IPS DF 6.9 (cell line): ENCODE results near the gene SRRM2.
"Not testable (repeated sequence)": the region's sequence is repeated elsewhere in the genome, so short reads cannot be mapped to it uniquely, and the experiment has no call there.

Source experiments
- DNase-seq: peaks from one replicate; pipeline ENCODE4 v3.0.0-alpha.2; 2013; ENCODE audit warnings: low read depth, low spot score
- H3K27ac ChIP-seq: one replicate; pipeline ENCODE4 v1.5.1; 2013; ENCODE audit warnings: low read length, control low read depth
- H3K27me3 ChIP-seq: 2 replicates; pipeline ENCODE4 v1.6.1; 2013; ENCODE audit warnings: mild to moderate bottlenecking, low read length; ENCODE audit not compliant: control insufficient read depth, insufficient read depth
- H3K36me3 ChIP-seq: 2 replicates; pipeline ENCODE4 v1.6.1; 2013; ENCODE audit warnings: low read length; ENCODE audit not compliant: control insufficient read depth, insufficient read depth
- H3K4me1 ChIP-seq: 2 replicates; pipeline ENCODE4 v1.6.1; 2013; ENCODE audit warnings: low read length; ENCODE audit not compliant: control insufficient read depth, insufficient read depth
- H3K4me3 ChIP-seq: 2 replicates; pipeline ENCODE4 v1.5.1; 2013; ENCODE audit warnings: mild to moderate bottlenecking, low read length
- H3K9me3 ChIP-seq: 2 replicates; pipeline ENCODE4 v1.6.1; 2013; ENCODE audit warnings: low read length, inconsistent platforms; ENCODE audit not compliant: control insufficient read depth, insufficient read depth
- WGBS: extraction: QIAGEN DNeasy Blood & Tissue Kit; methylation state at CpG from one replicate; pipeline ENCODE4 v1.1.7; 2013; ENCODE audit warnings: mixed read lengths, missing lambda C conversion rate; ENCODE audit not compliant: insufficient read length, insufficient coverage; 5-methylcytosine and 5-hydroxymethylcytosine counted together

Gene SRRM2

GRCh38 chr16:2715519-2715918 is 36.9 kb upstream of the SRRM2 start:
- Histone ChIP-seq H3K9me3 (no peaks in the 10 kb centered on the region), H3K4me1 (peaks cover 3% of the 10 kb centered on the region; the same call in 1 of the 2 replicates), H3K36me3 (no peaks in the 10 kb centered on the region), H3K27ac (no peak overlapping the region), H3K27me3 (no peaks in the 10 kb centered on the region), H3K4me3 (peak overlapping the region; percentile 11; the same call in 1 of the 2 replicates)
- WGBS, result no CpG with 5 or more reads among the region's 33 CpGs
- no peak for DNase-seq

DNA sequence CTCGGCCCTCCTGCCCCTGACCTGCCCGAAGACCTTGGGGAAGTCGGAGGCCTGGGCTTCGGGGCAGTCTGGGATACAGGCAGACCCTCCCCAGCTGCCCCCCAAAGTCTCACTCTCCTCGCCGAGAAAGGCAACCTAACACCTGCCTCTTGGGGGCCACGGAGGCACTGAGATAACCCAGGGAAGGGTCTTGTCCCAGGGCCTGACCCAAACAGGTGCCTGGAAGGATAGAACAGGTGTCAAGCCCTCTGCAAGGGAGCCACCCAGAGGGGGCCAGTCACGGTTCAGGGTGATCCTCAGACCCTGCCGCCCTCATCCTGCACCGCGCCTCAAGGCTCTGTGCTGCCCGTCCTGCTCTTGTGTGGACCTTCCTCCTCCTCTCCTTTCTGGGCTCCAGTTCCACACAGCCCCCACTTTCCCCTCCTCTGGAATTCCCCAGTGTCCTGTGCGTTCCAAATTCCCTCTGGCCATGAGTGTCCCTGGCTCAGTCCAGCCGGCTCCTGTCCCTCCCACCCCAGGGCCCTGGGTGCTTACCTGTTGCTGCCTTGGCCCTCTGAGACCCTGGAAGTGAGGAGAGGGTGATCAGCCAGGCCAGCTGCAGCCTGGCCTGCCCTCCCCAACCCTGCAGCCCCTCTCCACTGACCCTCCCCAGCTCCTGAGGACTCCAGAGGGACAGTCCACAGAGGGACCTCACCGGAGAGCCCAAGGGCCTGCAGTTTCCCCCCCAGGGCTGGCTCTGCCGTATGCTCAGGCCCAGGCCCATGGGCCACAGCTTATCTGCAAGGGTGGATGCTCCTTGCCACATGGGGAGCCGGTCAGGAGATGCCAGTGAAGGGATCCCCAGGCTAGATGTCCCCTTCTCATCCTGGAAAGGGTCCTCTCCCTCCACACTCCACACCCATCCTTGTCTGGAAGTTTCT is 36.2 kb upstream of the SRRM2 start:
- Histone ChIP-seq H3K36me3 (no peaks in the 10 kb centered on the region), H3K27ac (no peak overlapping the region), H3K9me3 (no peaks in the 10 kb centered on the region), H3K4me3 (no peak overlapping the region; the same call in 1 of the 2 replicates), H3K4me1 (peaks cover 3% of the 10 kb centered on the region; the same call in 1 of the 2 replicates), H3K27me3 (no peaks in the 10 kb centered on the region)
- no CpG with 5 or more reads among the region's 17 CpGs for WGBS
- no peak for DNase-seq

DNA sequence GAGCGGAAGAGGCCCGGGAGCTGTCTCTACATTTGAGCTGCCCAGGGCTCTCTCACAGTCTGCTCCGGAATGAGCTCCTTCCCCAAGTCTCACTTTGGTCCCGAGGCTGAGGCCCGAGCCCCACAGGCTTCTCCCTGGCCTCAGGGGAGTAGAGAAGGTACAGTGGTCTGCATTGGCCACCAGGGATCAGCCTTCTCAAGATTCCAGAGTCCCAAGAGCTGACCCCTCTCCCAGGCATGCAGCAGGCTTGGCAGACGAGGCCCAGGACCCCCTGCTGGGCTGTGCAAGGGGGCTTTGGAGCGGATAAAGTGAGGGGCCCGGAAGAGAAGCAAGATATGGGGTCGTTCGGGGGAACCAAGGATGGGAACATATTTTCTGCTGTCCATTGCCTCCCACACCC is 35.5 kb upstream of the SRRM2 start:
- peaks cover 3% of the 10 kb centered on the region; the same call in 1 of the 2 replicates for H3K4me1 ChIP-seq
- no CpG with 5 or more reads among the region's 10 CpGs for WGBS
- no peaks in the 10 kb centered on the region for H3K9me3 ChIP-seq

GRCh38 chr16:2717383-2718263 is 34.8 kb upstream of the SRRM2 start:
- H3K36me3 ChIP-seq, result no peaks in the 10 kb centered on the region
- no peak overlapping the region for H3K27ac ChIP-seq
- no peak overlapping the region for H3K4me3 ChIP-seq
- no CpG with 5 or more reads among the region's 21 CpGs for WGBS
- H3K9me3 ChIP-seq, result no peaks in the 10 kb centered on the region
- peaks cover 3% of the 10 kb centered on the region; the same call in 1 of the 2 replicates for H3K4me1 ChIP-seq
- no peak for DNase-seq
- H3K27me3 ChIP-seq, result no peaks in the 10 kb centered on the region

More for the DNA sequence above, 35.5 kb upstream of the SRRM2 start:
- Histone ChIP-seq H3K4me3 (no peak overlapping the region), H3K36me3 (no peaks in the 10 kb centered on the region), H3K27ac (no peak overlapping the region), H3K27me3 (no peaks in the 10 kb centered on the region)
- no peak for DNase-seq

- Histone ChIP-seq H3K36me3 (no peaks in the 10 kb centered on the region), H3K27me3 (no peaks in the 10 kb centered on the region), H3K4me3 (no peak overlapping the region), H3K9me3 (no peaks in the 10 kb centered on the region), H3K4me1 (peaks cover 3% of the 10 kb centered on the region; the same call in 1 of the 2 replicates), H3K27ac (no peak overlapping the region)
- no peak for DNase-seq
- no CpG with 5 or more reads among the region's 16 CpGs for WGBS
Observed at GRCh38 chr16:2719328-2720063, 32.9 kb upstream of the SRRM2 start.

DNA sequence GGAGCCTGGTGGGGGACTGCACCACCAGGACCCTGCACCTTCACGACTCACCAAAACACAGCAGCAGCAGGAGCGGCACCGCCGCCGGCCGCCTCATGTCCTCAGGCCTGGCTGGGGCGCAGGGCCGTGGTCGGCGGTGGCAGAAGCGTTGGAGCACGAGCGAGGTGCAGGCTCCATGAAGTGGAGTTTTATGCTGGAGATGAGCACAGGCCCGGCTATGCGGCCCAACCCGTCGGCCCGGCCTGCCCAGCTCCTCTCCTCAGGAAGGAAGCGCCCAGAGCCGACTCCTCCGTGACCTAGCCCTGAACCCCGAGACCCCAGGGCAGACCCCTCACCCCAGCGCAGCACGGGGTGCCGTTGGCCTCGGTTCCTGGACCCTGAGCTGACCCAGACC is 32.4 kb upstream of the SRRM2 start, which contains the start of gene PRSS27:
Gene PRSS27, minus strand, starts transcription at position 161 of the 394 bp plus-strand sequence. Its CDS starts 64 bp downstream, at position 97.
- Histone ChIP-seq H3K27ac (no peak within 1 kb of the TSS), H3K4me1 (peaks cover 3% of the 10 kb centered on the region; the same call in 1 of the 2 replicates), H3K9me3 (no peaks in the 10 kb centered on the region), H3K4me3 (peak within 1 kb of the TSS; percentile 57; the same call in 1 of the 2 replicates), H3K27me3 (no peaks in the 10 kb centered on the region), H3K36me3 (no peaks in the 10 kb centered on the region)
- no peak for DNase-seq
- WGBS, result no CpG with 5 or more reads among the region's 26 CpGs

- Histone ChIP-seq H3K4me3 (peak overlapping the region; percentile 57; the same call in 1 of the 2 replicates), H3K9me3 (no peaks in the 10 kb centered on the region), H3K4me1 (no peaks in the 10 kb centered on the region), H3K27ac (no peak overlapping the region), H3K27me3 (no peaks in the 10 kb centered on the region), H3K36me3 (no peaks in the 10 kb centered on the region)
- peak; percentile 39 for DNase-seq
- no CpG with 5 or more reads among the region's 99 CpGs for WGBS
Observed at GRCh38 chr16:2720719-2721633, 31.5 kb upstream of the SRRM2 start.

GRCh38 chr16:2721634-2722173 is 30.7 kb upstream of the SRRM2 start:
- not testable (repeated sequence) for H3K36me3 ChIP-seq, H3K4me1 ChIP-seq, H3K27ac ChIP-seq, H3K9me3 ChIP-seq, DNase-seq, H3K27me3 ChIP-seq
- peak overlapping the region; percentile 57; the same call in 1 of the 2 replicates for H3K4me3 ChIP-seq
- no CpG with 5 or more reads among the region's 14 CpGs for WGBS

DNA sequence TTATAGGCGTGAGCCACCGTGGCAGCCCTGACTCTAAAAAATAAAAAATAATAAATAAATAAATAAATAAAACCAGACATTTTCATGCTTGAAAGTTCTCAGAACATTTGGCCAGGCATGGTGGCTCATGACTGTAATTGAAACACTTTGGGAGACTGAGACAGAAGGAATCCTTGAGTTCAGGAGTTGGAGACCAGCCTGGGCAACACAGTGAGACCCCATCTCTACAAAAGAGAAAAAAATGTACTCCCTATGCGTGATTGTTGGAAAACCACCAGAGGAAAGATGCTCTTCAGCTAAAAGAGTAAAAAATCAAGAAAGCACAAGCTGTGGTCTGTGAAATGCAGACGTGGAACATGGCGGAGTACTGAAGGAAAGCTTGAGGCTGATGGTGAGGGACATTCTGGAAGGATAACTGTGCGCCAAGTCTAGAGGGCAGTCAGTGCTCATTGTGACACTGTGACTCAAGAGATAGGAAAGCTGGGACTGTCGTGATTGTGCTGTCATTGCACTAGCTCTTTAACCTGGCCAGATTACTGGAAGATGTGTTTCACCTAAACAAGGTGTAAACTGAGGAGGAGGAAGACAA is 28.3 kb upstream of the SRRM2 start:
- WGBS, result no CpG with 5 or more reads among the region's 7 CpGs
- Histone ChIP-seq H3K36me3 (no peaks in the 10 kb centered on the region), H3K4me3 (no peak overlapping the region), H3K27me3 (no peaks in the 10 kb centered on the region), H3K9me3 (no peaks in the 10 kb centered on the region), H3K4me1 (no peaks in the 10 kb centered on the region), H3K27ac (no peak overlapping the region)
- no peak for DNase-seq
